ENCODE data around the gene D2HGDH. TPM values are rescaled to one million over a fixed set of nuclear protein-coding genes. Genes with fewer than 3 reads are reported as not detected.

The D2HGDH gene
- total and polyA plus RNA-seq, 2 of the 13 experiments (the other 11 are each of a cell fraction or from before 2014, with no cell fraction given) = 19.2 to 20.3 TPM

- TF ChIP-seq RXRA (CRISPR knock-in tag; IDR thresholded peaks at IDR 0.05) (no peak), ZNF788 (CRISPR knock-in tag; IDR thresholded peaks at IDR 0.05; ENCODE audit: borderline replicate concordance) (no peak), ZNF142 (CRISPR knock-in tag; IDR thresholded peaks at IDR 0.05) (no peak), ZNF432 (CRISPR knock-in tag; IDR thresholded peaks at IDR 0.05; ENCODE audit: borderline replicate concordance) (no peak), JUN (CRISPR knock-in tag; IDR thresholded peaks at IDR 0.05) (no peak), ZNF749 (CRISPR knock-in tag; IDR thresholded peaks at IDR 0.05; ENCODE audit: borderline replicate concordance) (no peak), KDM3A (CRISPR knock-in tag; IDR thresholded peaks at IDR 0.05; ENCODE audit: low read depth) (no peak), MYPOP (CRISPR knock-in tag; IDR thresholded peaks at IDR 0.05) (no peak), FOSL1 (CRISPR knock-in tag; IDR thresholded peaks at IDR 0.05; ENCODE audit: borderline replicate concordance) (no peak), ZBTB25 (CRISPR knock-in tag; IDR thresholded peaks at IDR 0.05) (no peak), ZFP36 (IDR thresholded peaks at IDR 0.05; ENCODE audit: borderline replicate concordance, low read depth, low read length, partially characterized antibody) (no peak), FOXO1 (CRISPR knock-in tag; IDR thresholded peaks at IDR 0.05) (no peak), KDM1A (CRISPR knock-in tag; IDR thresholded peaks at IDR 0.05) (no peak), PRMT3 (CRISPR knock-in tag; IDR thresholded peaks at IDR 0.05; ENCODE audit: borderline replicate concordance, low read depth) (no peak), FOXM1 (CRISPR knock-in tag; IDR thresholded peaks at IDR 0.05) (no peak), RORA (CRISPR knock-in tag; IDR thresholded peaks at IDR 0.05) (no peak), ZNF362 (CRISPR knock-in tag; IDR thresholded peaks at IDR 0.05; ENCODE audit: borderline replicate concordance) (no peak), BHLHE40 (IDR thresholded peaks at IDR 0.05; ENCODE audit: low read length) (no peak)
These were observed 30.1 kb downstream of the D2HGDH start (continued) for GRCh38 chr2:241764275-241765241.

Measured in HepG2 (cell line).